ENCODE measurements around the gene CARS2.

- TF ChIP-seq CTCF (IDR thresholded peaks at IDR 0.05), result no peak
- TF ChIP-seq POLR2A (IDR thresholded peaks at IDR 0.05), result no peak
Observed at GRCh38 chr13:110597041-110597689, 108.8 kb downstream of the CARS2 start.
